ENCODE results near the gene ACKR1. TPM values are rescaled to one million over a fixed set of nuclear protein-coding genes. Genes with fewer than 3 reads are reported as not detected.

Gene ACKR1
- total and polyA plus RNA-seq, 2 of the 13 experiments (the other 11 are each of a cell fraction or from before 2014, with no cell fraction given): not detected

DNA sequence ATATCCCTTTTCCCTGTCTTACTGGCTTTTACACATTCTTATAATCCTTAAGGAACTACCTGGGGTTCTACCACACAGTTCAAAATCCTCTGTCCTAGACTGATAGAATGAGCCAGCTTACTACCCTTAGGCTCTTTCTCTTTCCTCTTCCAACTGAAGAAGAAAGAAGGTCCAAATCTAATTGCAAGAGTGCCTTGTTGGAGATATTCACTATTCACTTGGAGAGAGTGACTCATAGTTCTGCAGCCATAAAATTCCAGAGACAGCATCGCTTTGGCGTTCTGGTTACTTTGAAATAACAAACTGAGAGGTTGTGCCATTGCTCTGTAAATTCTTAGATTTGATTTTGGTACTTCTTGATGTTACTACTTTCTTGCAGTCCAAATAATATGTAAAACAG is 29.1 kb upstream of the ACKR1 start (continued):
- TF ChIP-seq, protein P1, sequence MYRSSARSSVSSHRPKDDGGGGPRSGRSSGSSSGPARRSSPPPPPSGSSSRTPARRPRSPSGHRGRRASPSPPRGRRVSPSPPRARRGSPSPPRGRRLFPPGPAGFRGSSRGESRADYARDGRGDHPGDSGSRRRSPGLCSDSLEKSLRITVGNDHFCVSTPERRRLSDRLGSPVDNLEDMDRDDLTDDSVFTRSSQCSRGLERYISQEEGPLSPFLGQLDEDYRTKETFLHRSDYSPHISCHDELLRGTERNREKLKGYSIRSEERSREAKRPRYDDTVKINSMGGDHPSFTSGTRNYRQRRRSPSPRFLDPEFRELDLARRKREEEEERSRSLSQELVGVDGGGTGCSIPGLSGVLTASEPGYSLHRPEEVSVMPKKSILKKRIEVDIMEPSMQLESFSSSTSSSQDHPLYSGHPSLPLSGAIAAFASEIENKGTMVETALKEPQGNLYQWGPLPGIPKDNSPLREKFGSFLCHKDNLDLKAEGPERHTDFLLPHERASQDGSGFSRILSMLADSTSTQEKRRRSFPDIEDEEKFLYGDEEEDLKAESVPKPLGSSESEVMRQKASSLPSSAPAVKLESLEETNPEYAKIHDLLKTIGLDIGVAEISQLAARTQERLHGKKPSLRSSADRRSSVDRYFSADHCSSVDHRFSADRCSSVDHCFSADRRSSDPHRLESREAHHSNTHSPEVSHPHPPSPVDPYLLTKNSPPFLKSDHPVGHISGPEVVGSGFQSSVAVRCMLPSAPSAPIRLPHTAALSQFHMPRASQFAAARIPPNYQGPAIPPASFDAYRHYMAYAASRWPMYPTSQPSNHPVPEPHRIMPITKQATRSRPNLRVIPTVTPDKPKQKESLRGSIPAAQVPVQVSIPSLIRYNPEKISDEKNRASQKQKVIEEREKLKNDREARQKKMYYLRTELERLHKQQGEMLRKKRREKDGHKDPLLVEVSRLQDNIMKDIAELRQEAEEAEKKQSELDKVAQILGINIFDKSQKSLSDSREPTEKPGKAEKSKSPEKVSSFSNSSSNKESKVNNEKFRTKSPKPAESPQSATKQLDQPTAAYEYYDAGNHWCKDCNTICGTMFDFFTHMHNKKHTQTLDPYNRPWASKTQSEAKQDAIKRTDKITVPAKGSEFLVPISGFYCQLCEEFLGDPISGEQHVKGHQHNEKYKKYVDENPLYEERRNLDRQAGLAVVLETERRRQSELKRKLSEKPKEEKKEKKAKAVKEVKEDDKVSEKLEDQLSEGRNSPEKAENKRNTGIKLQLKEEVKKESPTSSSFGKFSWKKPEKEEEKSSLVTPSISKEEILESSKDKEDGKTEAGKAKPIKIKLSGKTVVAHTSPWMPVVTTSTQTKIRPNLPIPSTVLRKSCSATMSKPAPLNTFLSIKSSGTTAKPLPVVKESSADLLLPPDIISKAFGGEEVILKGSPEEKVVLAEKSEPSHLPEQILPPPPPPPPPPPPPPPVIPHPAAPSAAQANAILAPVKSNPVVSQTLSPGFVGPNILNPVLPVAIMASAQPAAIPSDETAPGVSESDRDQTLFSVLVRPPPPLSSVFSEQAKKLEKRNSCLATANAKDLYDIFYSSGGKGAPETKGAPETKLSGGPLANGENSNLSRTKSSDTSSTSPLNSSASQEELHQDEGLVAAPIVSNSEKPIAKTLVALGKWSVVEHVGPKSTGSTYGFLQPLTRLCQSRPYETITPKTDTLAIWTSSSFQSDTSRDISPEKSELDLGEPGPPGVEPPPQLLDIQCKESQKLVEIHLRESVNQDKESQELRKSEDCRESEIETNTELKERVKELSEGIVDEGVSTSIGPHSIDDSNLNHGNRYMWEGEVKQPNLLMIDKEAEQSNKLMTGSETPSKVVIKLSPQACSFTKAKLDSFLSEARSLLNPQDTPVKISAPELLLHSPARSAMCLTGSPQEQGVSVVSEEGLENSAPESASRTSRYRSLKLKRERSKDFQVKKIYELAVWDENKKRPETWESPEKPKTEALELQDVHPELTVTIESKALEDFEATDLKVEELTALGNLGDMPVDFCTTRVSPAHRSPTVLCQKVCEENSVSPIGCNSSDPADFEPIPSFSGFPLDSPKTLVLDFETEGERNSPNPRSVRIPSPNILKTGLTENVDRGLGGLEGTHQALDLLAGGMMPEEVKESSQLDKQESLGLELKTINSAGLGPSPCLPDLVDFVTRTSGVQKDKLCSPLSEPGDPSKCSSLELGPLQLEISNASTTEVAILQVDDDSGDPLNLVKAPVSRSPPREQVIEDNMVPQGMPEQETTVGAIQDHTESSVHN (CRISPR knock-in tag; IDR thresholded peaks at IDR 0.05): no peak

DNA sequence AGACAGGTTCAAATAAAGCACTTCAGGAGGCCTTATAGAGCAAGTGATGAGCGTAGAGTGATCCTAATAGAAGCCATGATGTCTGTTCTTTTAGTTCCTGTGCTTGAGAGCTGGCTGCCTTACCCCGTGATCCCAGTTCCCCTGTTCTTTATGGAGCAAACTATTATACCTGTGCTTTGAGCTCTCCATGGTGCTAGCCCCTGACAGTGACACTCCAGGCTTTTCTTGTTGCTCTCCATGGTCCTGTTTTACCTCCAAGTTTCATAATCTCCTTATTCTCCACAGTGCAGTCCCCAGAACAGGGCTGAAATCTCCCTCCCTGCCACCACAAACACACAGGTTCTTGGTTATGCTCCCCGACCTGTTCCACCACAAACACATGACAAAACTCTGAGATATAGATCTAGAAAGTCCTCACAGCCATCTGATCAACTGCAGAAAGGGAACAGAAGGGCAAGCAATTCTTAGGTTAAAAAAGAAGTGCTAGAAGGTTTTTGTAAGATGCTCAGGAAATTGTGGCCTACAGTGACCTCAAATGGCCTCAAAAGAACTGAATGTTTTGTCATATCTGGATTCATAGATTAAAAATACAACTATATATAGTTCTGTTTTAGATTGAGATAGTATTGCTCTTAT is 27.3 kb upstream of the ACKR1 start:
- no peak for FAIRE-seq
- CTCF ChIA-PET (ENCODE audit: low intra/inter-chr PET ratio, low total read pairs): no interaction called here
- peak; percentile 42 for TF ChIP-seq PHF5A (CRISPR knock-in tag; IDR thresholded peaks at IDR 0.05; ENCODE audit: low read depth, unreplicated experiment)
- TF ChIP-seq, protein P2, sequence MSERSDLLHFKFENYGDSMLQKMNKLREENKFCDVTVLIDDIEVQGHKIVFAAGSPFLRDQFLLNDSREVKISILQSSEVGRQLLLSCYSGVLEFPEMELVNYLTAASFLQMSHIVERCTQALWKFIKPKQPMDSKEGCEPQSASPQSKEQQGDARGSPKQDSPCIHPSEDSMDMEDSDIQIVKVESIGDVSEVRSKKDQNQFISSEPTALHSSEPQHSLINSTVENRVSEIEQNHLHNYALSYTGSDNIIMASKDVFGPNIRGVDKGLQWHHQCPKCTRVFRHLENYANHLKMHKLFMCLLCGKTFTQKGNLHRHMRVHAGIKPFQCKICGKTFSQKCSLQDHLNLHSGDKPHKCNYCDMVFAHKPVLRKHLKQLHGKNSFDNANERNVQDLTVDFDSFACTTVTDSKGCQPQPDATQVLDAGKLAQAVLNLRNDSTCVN (CRISPR knock-in tag; IDR thresholded peaks at IDR 0.05; ENCODE audit: borderline replicate concordance): peak; percentile 94
- TF ChIP-seq, protein P3, sequence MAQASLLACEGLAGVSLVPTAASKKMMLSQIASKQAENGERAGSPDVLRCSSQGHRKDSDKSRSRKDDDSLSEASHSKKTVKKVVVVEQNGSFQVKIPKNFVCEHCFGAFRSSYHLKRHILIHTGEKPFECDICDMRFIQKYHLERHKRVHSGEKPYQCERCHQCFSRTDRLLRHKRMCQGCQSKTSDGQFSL (CRISPR knock-in tag; IDR thresholded peaks at IDR 0.05): 0 out of 2 replicates have a peak, but pooled peaks have one; percentile 31
- TF ChIP-seq, protein P4, sequence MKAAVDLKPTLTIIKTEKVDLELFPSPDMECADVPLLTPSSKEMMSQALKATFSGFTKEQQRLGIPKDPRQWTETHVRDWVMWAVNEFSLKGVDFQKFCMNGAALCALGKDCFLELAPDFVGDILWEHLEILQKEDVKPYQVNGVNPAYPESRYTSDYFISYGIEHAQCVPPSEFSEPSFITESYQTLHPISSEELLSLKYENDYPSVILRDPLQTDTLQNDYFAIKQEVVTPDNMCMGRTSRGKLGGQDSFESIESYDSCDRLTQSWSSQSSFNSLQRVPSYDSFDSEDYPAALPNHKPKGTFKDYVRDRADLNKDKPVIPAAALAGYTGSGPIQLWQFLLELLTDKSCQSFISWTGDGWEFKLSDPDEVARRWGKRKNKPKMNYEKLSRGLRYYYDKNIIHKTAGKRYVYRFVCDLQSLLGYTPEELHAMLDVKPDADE (CRISPR knock-in tag; IDR thresholded peaks at IDR 0.05): peak; percentile 96
- TF ChIP-seq, protein P5, sequence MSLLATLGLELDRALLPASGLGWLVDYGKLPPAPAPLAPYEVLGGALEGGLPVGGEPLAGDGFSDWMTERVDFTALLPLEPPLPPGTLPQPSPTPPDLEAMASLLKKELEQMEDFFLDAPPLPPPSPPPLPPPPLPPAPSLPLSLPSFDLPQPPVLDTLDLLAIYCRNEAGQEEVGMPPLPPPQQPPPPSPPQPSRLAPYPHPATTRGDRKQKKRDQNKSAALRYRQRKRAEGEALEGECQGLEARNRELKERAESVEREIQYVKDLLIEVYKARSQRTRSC (CRISPR knock-in tag; IDR thresholded peaks at IDR 0.05; ENCODE audit: low read depth): 0 out of 2 replicates have a peak, but pooled peaks have one; percentile 69
- no peak for TF ChIP-seq BHLHE40 (IDR thresholded peaks at IDR 0.05; ENCODE audit: low read length)
- TF ChIP-seq, protein P6, sequence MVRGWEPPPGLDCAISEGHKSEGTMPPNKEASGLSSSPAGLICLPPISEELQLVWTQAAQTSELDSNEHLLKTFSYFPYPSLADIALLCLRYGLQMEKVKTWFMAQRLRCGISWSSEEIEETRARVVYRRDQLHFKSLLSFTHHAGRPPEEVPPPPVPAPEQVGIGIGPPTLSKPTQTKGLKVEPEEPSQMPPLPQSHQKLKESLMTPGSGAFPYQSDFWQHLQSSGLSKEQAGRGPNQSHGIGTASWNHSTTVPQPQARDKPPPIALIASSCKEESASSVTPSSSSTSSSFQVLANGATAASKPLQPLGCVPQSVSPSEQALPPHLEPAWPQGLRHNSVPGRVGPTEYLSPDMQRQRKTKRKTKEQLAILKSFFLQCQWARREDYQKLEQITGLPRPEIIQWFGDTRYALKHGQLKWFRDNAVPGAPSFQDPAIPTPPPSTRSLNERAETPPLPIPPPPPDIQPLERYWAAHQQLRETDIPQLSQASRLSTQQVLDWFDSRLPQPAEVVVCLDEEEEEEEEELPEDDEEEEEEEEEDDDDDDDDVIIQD (CRISPR knock-in tag; IDR thresholded peaks at IDR 0.05; ENCODE audit: low read depth): peak; percentile 80

More for the DNA sequence above, 27.3 kb upstream of the ACKR1 start:
- H3K4me1 ChIP-seq (ENCODE audit: insufficient read depth, low read length): no peaks in the 10 kb centered on the region
- no peaks in the 10 kb centered on the region for H3K79me2 ChIP-seq (ENCODE audit: insufficient read depth, low read length)
- H3K36me3 ChIP-seq (replicated peaks in 1 of 2; ENCODE audit: control insufficient read depth in 1 of 2, insufficient read depth in 2 of 2, low read length in 2 of 2): no peaks in the 10 kb centered on the region
- no peak overlapping the region for H3K4me2 ChIP-seq (ENCODE audit: low read depth, low read length)
- in situ Hi-C loops (cut with HindIII; ENCODE audit: extremely low pct_ligation_motif_present, low pct_unique_long_range_greater_than_20kb): no loop called here
- DNase-seq (ENCODE audit: low spot score) (peak; percentile 55), ATAC-seq (peak; percentile 67)
- POLR2A ChIA-PET: no interaction called here
- intact Hi-C loops (cut with micrococcal nuclease; ENCODE audit: unreplicated experiment): no loop called here
- H3K9ac ChIP-seq (ENCODE audit: insufficient read depth, low read depth, low read length): no peak overlapping the region
- no peaks in the 10 kb centered on the region for H3K9me3 ChIP-seq (ENCODE audit: low read length)
- H3K27me3 ChIP-seq (ENCODE audit: control insufficient read depth in 1 of 2, insufficient read depth in 2 of 2, low read length in 2 of 2): peaks cover 0 to 2% of the 10 kb centered on the region in 2 experiments; a peak in 1 of 5 replicates
- BruUV-seq (replicated peaks): no TSS peak
- no peak overlapping the region for H3K4me3 ChIP-seq (replicated peaks in 1 of 3; ENCODE audit: insufficient read depth in 1 of 3, low read depth in 2 of 3, low read length in 3 of 3)
- H3K27ac ChIP-seq (ENCODE audit: extremely low read length, insufficient read depth, low read length): no peak overlapping the region
- H4K20me1 ChIP-seq (ENCODE audit: insufficient read depth, low read length): no peaks in the 10 kb centered on the region
- no peak overlapping the region for H2AFZ ChIP-seq (ENCODE audit: low read length)
- WGBS (ENCODE audit: low lambda C conversion rate): 3% methylated on average over 3 of the region's 3 CpGs

Measured in HepG2 (cell line).